ENCODE results near the gene CD14.

DNA sequence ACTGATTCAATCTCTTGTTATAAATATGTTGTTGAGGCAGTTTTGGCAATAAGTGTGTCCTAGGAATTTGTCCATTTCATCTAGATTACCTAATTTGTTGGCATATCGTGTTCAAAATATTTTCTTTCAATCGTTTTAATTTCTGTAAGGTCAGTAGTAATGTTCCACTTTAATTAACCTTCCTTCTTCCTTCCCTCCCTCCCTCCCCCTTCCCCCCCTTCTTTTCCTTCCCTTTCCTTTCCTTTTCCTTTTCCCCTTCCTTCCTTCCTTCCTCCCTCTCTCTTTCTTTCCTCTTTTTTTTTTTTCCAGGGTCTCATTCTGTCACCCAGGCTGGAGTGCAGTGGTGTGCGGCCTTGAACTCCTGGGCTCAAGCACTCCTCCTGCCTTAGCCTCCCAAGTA, 27.1 kb downstream of the CD14 start:
- TF ChIP-seq, protein P1, sequence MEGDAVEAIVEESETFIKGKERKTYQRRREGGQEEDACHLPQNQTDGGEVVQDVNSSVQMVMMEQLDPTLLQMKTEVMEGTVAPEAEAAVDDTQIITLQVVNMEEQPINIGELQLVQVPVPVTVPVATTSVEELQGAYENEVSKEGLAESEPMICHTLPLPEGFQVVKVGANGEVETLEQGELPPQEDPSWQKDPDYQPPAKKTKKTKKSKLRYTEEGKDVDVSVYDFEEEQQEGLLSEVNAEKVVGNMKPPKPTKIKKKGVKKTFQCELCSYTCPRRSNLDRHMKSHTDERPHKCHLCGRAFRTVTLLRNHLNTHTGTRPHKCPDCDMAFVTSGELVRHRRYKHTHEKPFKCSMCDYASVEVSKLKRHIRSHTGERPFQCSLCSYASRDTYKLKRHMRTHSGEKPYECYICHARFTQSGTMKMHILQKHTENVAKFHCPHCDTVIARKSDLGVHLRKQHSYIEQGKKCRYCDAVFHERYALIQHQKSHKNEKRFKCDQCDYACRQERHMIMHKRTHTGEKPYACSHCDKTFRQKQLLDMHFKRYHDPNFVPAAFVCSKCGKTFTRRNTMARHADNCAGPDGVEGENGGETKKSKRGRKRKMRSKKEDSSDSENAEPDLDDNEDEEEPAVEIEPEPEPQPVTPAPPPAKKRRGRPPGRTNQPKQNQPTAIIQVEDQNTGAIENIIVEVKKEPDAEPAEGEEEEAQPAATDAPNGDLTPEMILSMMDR (IDR thresholded peaks at IDR 0.05), result no peak
- TF ChIP-seq POLR2A (IDR thresholded peaks at IDR 0.05), result no peak

Measured in heart left ventricle (tissue), 13 donors.